KBM-7 (cell line): ENCODE measurements around the gene RAB40A.
A peak's percentile ranks its signal among the peaks of the same experiment; 100 is the strongest.
"Not testable (repeated sequence)": the region's sequence is repeated elsewhere in the genome, so short reads cannot be mapped to it uniquely, and the experiment has no call there.

ENCODE experiments used
- DNase-seq: peaks from one replicate; pipeline ENCODE4 v3.0.0-alpha.2; 2015
- in situ Hi-C: fragments of 300-500 bp; cut with MboI; formaldehyde crosslinking; loops from 2 replicates; pipeline ENCODE4 v1.14.3; 2020; ENCODE audit warnings: low sequenced_read_pairs, low pct_unique_long_range_greater_than_20kb, mixed read lengths

RAB40A gene

GRCh38 chrX:103480526-103480925, 38.8 kb downstream of the RAB40A start:
- DNase-seq, result no peak
- in situ Hi-C loops, result no loop called here

DNA sequence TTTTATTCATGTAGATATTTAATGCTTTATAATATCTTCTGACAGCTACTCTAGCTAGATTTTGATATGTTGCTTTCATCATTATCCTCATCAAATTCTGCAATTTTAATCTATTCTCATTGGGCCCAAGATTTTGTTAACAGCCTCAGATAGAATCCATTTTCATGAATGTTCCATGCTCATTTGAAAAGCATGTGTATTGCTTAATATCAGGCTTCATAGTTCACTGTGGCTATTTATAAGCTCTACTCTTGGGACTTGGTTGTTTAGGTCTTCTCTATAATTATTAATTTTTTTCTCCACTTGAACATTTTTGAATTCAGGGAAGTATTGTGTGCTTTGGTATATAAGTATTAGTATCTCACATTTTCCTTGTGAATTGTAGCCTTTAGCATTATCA, 41.8 kb downstream of the RAB40A start:
- in situ Hi-C loops, result no loop called here
- no peak for DNase-seq

- in situ Hi-C loops, result no loop called here
Measured at GRCh38 chrX:103475381-103475780, 43.9 kb downstream of the RAB40A start.

DNA sequence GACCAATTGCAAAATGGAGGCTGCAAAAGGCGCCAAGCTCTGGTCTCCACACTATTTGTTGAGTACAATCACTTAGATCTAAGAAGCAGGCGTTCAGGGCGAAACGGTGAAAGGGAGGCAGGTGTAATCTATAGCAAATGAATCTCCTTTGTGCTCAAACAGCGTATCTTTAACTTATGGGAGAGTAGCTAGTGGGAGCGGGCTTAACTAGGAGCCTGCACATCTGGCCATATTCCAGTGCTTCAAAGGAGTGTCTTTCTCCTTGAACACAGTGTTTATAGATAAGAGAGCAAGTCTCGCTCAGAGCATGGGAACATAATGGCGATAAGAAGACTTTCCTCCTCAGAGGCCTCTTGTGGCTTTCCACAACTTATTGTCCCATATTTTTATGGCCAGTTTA, 49.3 kb downstream of the RAB40A start:
- in situ Hi-C loops, DNase-seq: not testable (repeated sequence)

More at GRCh38 chrX:103475381-103475780, 43.9 kb downstream of the RAB40A start:
- DNase-seq, result no peak

DNA sequence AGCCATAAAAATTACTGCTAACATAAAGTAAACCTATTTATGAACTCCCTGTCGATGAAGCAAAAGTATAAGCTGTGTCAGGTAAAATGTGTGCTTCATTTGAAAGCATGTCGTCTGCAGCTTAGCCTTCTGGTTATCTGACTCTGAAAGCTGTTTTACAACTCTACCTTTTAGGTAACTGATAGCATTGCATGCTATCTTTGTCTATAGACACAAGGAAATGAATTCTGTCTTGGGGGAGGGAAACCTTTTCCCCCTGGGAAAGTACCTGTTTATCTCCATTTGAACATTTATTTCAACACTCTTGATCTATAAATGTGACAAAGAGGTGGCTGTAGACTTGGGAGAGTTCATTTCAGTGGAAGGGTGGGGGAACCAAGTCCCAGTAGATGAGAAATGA, 51.4 kb downstream of the RAB40A start:
- DNase-seq, result no peak
- in situ Hi-C loops, result no loop called here

- no peak for DNase-seq
- in situ Hi-C loops, result no loop called here
Measured at GRCh38 chrX:103467156-103467555, 52.1 kb downstream of the RAB40A start.

DNA sequence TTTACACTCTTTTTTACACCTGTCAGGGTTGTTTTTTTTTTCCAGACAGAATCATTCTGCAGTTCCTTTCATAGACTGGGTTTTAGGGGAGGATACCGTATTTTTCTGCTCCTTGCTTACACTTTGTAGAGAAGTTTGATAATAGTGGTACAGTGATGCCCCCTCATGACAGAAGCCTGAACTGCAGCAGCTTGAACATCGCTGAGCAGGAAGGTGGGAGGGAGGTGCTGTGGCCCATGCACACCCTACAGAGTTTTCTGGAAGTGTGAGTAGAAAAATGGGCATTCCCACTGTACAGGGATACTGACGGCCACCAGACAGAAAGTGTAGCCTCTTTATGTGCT, 54.5 kb downstream of the RAB40A start:
- DNase-seq, result peak; percentile 92
- in situ Hi-C loops, result no loop called here

DNA sequence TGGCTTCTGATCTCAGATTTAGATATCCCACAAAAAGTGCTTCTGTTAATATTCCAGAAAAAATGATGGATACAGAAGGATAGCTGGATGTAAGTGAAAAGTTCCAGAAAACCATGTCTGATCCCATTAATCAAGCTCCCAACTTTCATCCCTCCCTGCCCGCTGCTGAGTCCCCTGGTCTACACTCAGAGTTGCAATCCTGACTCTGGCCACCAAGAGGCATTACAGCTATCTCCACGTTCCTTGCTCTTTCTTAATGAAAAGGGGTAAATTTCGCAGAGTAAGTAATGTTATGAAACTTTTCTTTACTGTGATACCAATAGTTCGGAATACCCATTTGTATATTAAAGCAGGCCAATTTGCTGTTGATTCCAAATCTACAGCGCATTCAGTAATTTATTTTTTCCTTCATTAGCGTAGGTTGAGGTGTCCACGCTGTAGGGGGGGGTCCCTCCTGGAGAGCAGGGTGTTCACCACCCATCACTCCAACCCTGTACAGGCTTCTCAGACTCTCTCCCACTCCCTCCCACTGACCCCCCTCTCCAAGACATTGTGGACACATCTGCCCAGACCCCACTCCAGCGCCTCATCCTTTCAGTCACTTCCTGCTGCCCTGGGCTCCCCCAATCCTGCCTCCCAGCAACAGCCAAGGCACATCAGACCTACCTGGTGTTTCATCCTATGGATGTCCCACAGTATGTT, 55.1 kb downstream of the RAB40A start:
- in situ Hi-C loops, result no loop called here
- peak; percentile 63 for DNase-seq

- no peak for DNase-seq
- in situ Hi-C loops, result no loop called here
Measured at GRCh38 chrX:103461156-103461555, 58.1 kb downstream of the RAB40A start.

- DNase-seq, in situ Hi-C loops: not testable (repeated sequence)
Measured at GRCh38 chrX:103460001-103460755, 59.1 kb downstream of the RAB40A start.

DNA sequence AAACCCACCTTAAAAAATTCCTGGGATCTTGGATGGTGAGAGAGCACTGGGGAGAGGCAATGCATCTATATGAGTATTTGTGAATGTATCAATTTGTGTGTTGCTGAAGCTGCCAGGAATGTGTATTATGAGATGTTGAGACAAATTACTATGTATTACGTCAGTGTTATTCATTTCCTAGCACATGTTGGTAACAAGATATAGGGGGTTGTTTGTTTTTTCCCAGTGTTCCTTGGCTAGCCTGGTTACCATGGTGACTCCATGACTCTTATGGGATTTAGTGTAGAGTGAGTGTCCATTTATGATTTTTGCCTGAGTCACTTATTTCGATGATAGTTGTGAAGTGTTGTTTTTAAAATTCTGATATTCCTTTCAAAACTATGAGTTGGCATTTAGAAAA, 65.6 kb downstream of the RAB40A start:
- no peak for DNase-seq
- in situ Hi-C loops, result no loop called here
